ENCODE data around the gene STXBP2.
A peak's percentile ranks its signal among the peaks of the same experiment; 100 is the strongest.

STXBP2 gene

GRCh38 chr19:7636691-7637373 lies at the start of gene STXBP2:
TSS of gene STXBP2 (plus strand) at chr19:7637110. CDS start at chr19:7637150, 40 bp downstream.
- peak; percentile 95 for DNase-seq

- no peak for DNase-seq
Measured at GRCh38 chr19:7589822-7590221, 47.1 kb upstream of the STXBP2 start.

GRCh38 chr19:7590256-7590655 lies 46.7 kb upstream of the STXBP2 start:
- no peak for DNase-seq

GRCh38 chr19:7595466-7596133 lies 41.3 kb upstream of the STXBP2 start, which contains the start of gene CAMSAP3:
TSS of gene CAMSAP3 (plus strand) at chr19:7595863. CDS start at chr19:7596003, 140 bp downstream.
- peak; percentile 49 for DNase-seq

- no peak for DNase-seq
Measured at GRCh38 chr19:7596211-7596937, 40.5 kb upstream of the STXBP2 start.

- no peak for DNase-seq
Measured at GRCh38 chr19:7597689-7598088, 39.2 kb upstream of the STXBP2 start.

GRCh38 chr19:7598180-7598579 lies 38.7 kb upstream of the STXBP2 start:
- DNase-seq = no peak

GRCh38 chr19:7600721-7601120 lies 36.2 kb upstream of the STXBP2 start:
- DNase-seq = no peak

GRCh38 chr19:7602240-7602934 lies 34.5 kb upstream of the STXBP2 start:
- no peak for DNase-seq

GRCh38 chr19:7602935-7603497 lies 33.9 kb upstream of the STXBP2 start:
- no peak for DNase-seq

- DNase-seq = no peak
Measured at GRCh38 chr19:7603919-7604318, 33.0 kb upstream of the STXBP2 start.

- DNase-seq = peak; percentile 30
Measured at GRCh38 chr19:7605490-7606222, 31.3 kb upstream of the STXBP2 start.

GRCh38 chr19:7606289-7606688 lies 30.6 kb upstream of the STXBP2 start:
- no peak for DNase-seq

GRCh38 chr19:7607212-7607873 lies 29.6 kb upstream of the STXBP2 start:
- no peak for DNase-seq

- no peak for DNase-seq
Measured at GRCh38 chr19:7607874-7608560, 28.9 kb upstream of the STXBP2 start.

GRCh38 chr19:7610491-7611240 lies 26.2 kb upstream of the STXBP2 start:
- no peak for DNase-seq

- DNase-seq = no peak
Measured at GRCh38 chr19:7611541-7612279, 25.2 kb upstream of the STXBP2 start.

- DNase-seq = no peak
Measured at GRCh38 chr19:7612282-7613274, 24.3 kb upstream of the STXBP2 start.
